Epithelial cell of proximal tubule (primary cell): Measurements from ENCODE around the gene PEX12. TPM values are rescaled to one million over a fixed set of nuclear protein-coding genes. Genes with fewer than 3 reads are reported as not detected.
"Not testable (repeated sequence)": the region's sequence is repeated elsewhere in the genome, so short reads cannot be mapped to it uniquely, and the experiment has no call there.

ENCODE experiments used
- DNase-seq: peaks from one replicate; pipeline ENCODE4 v3.0.0-alpha.2; 2011; ENCODE audit warnings: low read depth
- H3K4me3 ChIP-seq: 2 replicates; pipeline ENCODE4 v1.5.1; 2011; ENCODE audit warnings: low read depth, mild to moderate bottlenecking, low read length
- total RNA-seq: library from RNA; depleted of rRNA; stranded (reverse); fragments of >200 nt; gene quantifications from 2 replicates; pipeline ENCODE4 v1.2.3, GENCODE V29; 2015
- TF ChIP-seq, protein P1 (sequence below): conservative IDR thresholded peaks from 2 replicates; pipeline ENCODE4 v1.5.1; 2012; ENCODE audit warnings: low read depth, mild to moderate bottlenecking, low read length

PEX12 gene
- total RNA-seq, 1 donor from 2014 or later, result 2.0 TPM

GRCh38 chr17:35537601-35538141, 40.7 kb downstream of the PEX12 start, which contains the start of gene SLFN12L:
SLFN12L (minus strand) TSS chr17:35537678; CDS start chr17:35522364, 15,314 bp downstream.
- no peak within 1 kb of the TSS for H3K4me3 ChIP-seq
- TF ChIP-seq, protein P1, sequence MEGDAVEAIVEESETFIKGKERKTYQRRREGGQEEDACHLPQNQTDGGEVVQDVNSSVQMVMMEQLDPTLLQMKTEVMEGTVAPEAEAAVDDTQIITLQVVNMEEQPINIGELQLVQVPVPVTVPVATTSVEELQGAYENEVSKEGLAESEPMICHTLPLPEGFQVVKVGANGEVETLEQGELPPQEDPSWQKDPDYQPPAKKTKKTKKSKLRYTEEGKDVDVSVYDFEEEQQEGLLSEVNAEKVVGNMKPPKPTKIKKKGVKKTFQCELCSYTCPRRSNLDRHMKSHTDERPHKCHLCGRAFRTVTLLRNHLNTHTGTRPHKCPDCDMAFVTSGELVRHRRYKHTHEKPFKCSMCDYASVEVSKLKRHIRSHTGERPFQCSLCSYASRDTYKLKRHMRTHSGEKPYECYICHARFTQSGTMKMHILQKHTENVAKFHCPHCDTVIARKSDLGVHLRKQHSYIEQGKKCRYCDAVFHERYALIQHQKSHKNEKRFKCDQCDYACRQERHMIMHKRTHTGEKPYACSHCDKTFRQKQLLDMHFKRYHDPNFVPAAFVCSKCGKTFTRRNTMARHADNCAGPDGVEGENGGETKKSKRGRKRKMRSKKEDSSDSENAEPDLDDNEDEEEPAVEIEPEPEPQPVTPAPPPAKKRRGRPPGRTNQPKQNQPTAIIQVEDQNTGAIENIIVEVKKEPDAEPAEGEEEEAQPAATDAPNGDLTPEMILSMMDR, result no peak
- DNase-seq, result no peak

GRCh38 chr17:35536664-35537171, 41.7 kb downstream of the PEX12 start:
- no peak for DNase-seq
- TF ChIP-seq, protein P1, result no peak
- no peak overlapping the region for H3K4me3 ChIP-seq

- H3K4me3 ChIP-seq, DNase-seq: not testable (repeated sequence)
Observed at GRCh38 chr17:35535406-35535805, 43.0 kb downstream of the PEX12 start.

DNA sequence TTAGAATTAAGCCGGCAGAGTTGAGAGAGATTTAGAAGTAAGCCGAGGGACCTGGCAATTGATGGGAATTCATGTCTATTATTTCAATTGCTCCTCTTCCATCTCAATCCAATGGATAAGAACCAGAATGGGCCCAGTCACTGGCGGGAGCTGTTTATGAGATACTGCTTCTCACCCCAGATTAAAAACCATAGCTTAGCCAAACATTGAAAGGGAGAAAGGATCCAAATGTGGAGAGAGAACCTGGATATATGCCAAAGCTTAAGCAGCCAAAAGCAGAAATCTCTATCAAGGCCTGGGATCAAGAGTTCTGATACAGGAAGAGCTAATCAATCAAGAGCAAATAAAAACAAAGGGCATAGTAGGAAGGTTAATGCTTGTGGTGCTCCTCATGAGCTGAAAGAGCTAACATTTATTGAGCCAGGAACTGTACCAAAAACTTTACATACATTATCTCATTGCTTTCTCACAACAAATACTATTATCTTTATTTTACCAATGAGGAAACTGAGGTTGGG, 43.7 kb downstream of the PEX12 start:
- no peak overlapping the region for H3K4me3 ChIP-seq
- DNase-seq, result no peak
- TF ChIP-seq, protein P1, result no peak

- H3K4me3 ChIP-seq, result no peak overlapping the region
- DNase-seq, result no peak
- TF ChIP-seq, protein P1, result no peak
Observed at GRCh38 chr17:35531160-35531559, 47.2 kb downstream of the PEX12 start.

GRCh38 chr17:35529866-35530265, 48.5 kb downstream of the PEX12 start:
- no peak for DNase-seq
- TF ChIP-seq, protein P1, result no peak
- no peak overlapping the region for H3K4me3 ChIP-seq

- not testable (repeated sequence) for DNase-seq, H3K4me3 ChIP-seq
Observed at GRCh38 chr17:35529326-35529725, 49.0 kb downstream of the PEX12 start.

Other genes with a start within 250 kb of the PEX12 start
- 2.1 and 2.8 TPM in 2 replicates for gene SLFN11, start 204.9 kb downstream of the PEX12 start, total RNA-seq
- gene SLFN12, start 146.1 kb downstream of the PEX12 start, total RNA-seq, result 13.3 and 13.7 TPM in 2 replicates
- 9.9 and 15.3 TPM in 2 replicates for gene SLFN13, start 129.8 kb downstream of the PEX12 start, total RNA-seq
- not detected in 2 replicates for gene SLFN12L, start 40.9 kb downstream of the PEX12 start, total RNA-seq
- not detected in 2 replicates for gene SLFN14, start 17.8 kb downstream of the PEX12 start, total RNA-seq
- 134 and 142 TPM in 2 replicates for gene AP2B1, start 8.8 kb upstream of the PEX12 start, total RNA-seq
- 0.92 and 1.6 TPM in 2 replicates for gene RASL10B, start 153.1 kb upstream of the PEX12 start, total RNA-seq
- not detected in 2 replicates for gene GAS2L2, start 174.7 kb upstream of the PEX12 start, total RNA-seq
- 1.0 TPM in 1 of 2 replicates, not detected in the other for gene C17orf50, start 182.3 kb upstream of the PEX12 start, total RNA-seq
- gene MMP28, start 217.1 kb upstream of the PEX12 start, total RNA-seq, result not detected in 2 replicates
- 17.3 and 28.1 TPM in 2 replicates for gene TAF15, start 230.9 kb upstream of the PEX12 start, total RNA-seq